Smooth muscle cell (in vitro differentiated cells): ENCODE data around the gene TMPRSS11F. TPM values are rescaled to one million over a fixed set of nuclear protein-coding genes. Genes with fewer than 3 reads are reported as not detected.

Experiments used
- DNase-seq: peaks from one replicate; lab custom pipeline; 2025; ENCODE audit not compliant: unreplicated experiment; lab: John Stamatoyannopoulos, UW
- H2AFZ ChIP-seq: fragments of 200-600 bp; sonication (generic); 2 replicates; pipeline ENCODE4 v1.6.0; 2016; ENCODE audit warnings: antibody characterized with exemption, low read depth, mild to moderate bottlenecking
- H3F3A ChIP-seq: fragments of 200-600 bp; sonication (generic); 2 replicates; pipeline ENCODE4 v1.6.0; 2017; ENCODE audit warnings: antibody characterized with exemption, low read depth
- H3K27ac ChIP-seq: fragments of 200-600 bp; sonication (generic); 2 replicates; pipeline ENCODE4 v1.5.1; 2016; ENCODE audit warnings: low read depth, mild to moderate bottlenecking
- H3K27me3 ChIP-seq: fragments of 200-600 bp; sonication (generic); 2 replicates; pipeline ENCODE4 v1.6.1; 2016; ENCODE audit warnings: low read depth, mild to moderate bottlenecking
- H3K36me3 ChIP-seq: fragments of 200-600 bp; sonication (generic); 2 replicates; pipeline ENCODE4 v1.5.1; 2016; ENCODE audit warnings: low read depth
- H3K4me1 ChIP-seq: fragments of 200-600 bp; sonication (generic); 2 replicates; pipeline ENCODE4 v1.5.1; 2016; ENCODE audit warnings: low read depth
- H3K4me2 ChIP-seq: fragments of 200-600 bp; sonication (generic); 2 replicates; pipeline ENCODE4 v1.6.0; 2016; ENCODE audit warnings: mild to moderate bottlenecking
- H3K4me3 ChIP-seq: fragments of 200-600 bp; sonication (generic); 2 replicates; pipeline ENCODE4 v1.5.1; 2016; ENCODE audit warnings: mild to moderate bottlenecking
- H3K79me2 ChIP-seq: fragments of 200-600 bp; sonication (generic); 2 replicates; pipeline ENCODE4 v1.6.0; 2016; ENCODE audit warnings: low read depth, mild to moderate bottlenecking
- H3K9ac ChIP-seq: fragments of 200-600 bp; sonication (generic); 2 replicates; pipeline ENCODE4 v1.6.0; 2016; ENCODE audit warnings: low read depth
- H3K9me3 ChIP-seq: fragments of 200-600 bp; sonication (generic); replicated peaks from 2 replicates; pipeline ENCODE4 v1.5.1; 2016; ENCODE audit warnings: low read depth
- H4K20me1 ChIP-seq: fragments of 200-600 bp; sonication (generic); 2 replicates; pipeline ENCODE4 v1.6.0; 2016; ENCODE audit warnings: low read depth
- CTCF ChIP-seq: fragments of 200-600 bp; sonication (generic); IDR thresholded peaks from 2 replicates; pipeline ENCODE4 v1.5.1; 2017; ENCODE audit warnings: borderline replicate concordance, mild to moderate bottlenecking, antibody characterized with exemption; ENCODE audit not compliant: insufficient read depth, poor library complexity, severe bottlenecking
- WGBS: methylation state at CpG from one replicate; pipeline ENCODE4 v1.1.7; 2016; ENCODE audit warnings: low lambda C conversion rate; 5-methylcytosine and 5-hydroxymethylcytosine counted together
- polyA plus RNA-seq: library from polyadenylated mRNA; unstranded; fragments of >200 nt; fragmentation: Nextera tagmentation; extraction: Ambion mirVana; gene quantifications from 2 replicates; pipeline ENCODE4 v1.2.1, GENCODE V29; 2016
- small RNA-seq: library from RNA; depleted of rRNA; stranded (forward); fragments of <200 nt; gene quantifications from one replicate; pipeline ENCODE3, GENCODE V24; 2014
- total RNA-seq: library from RNA; depleted of rRNA; stranded (reverse); fragments of >200 nt; gene quantifications from 2 replicates; pipeline ENCODE4 v1.2.3, GENCODE V29; 2014

Gene TMPRSS11F
- total and polyA plus RNA-seq, 2 experiments from 2014 or later, result 1.0 TPM; not detected in 1

GRCh38 chr4:68038272-68038671 is 91.4 kb downstream of the TMPRSS11F start:
- Histone ChIP-seq H3K36me3 (no peaks in the 10 kb centered on the region), H3K4me1 (no peaks in the 10 kb centered on the region), H3K4me3 (no peak overlapping the region), H3K9me3 (no peaks in the 10 kb centered on the region), H3K79me2 (no peaks in the 10 kb centered on the region), H3F3A (no peaks in the 10 kb centered on the region), H3K4me2 (no peak overlapping the region), H2AFZ (no peak overlapping the region), H3K27ac (no peak overlapping the region), H3K27me3 (no peaks in the 10 kb centered on the region), H4K20me1 (no peaks in the 10 kb centered on the region), H3K9ac (no peak overlapping the region)
- 99% methylated on average over 28 of the region's 28 CpGs for WGBS
- no peak for TF ChIP-seq CTCF
- no peak for DNase-seq

GRCh38 chr4:68021185-68021584 is 108.5 kb downstream of the TMPRSS11F start:
- H3K27me3 ChIP-seq, result no peaks in the 10 kb centered on the region
- no peaks in the 10 kb centered on the region for H3K36me3 ChIP-seq
- no peaks in the 10 kb centered on the region for H3K79me2 ChIP-seq
- no peak overlapping the region for H3K27ac ChIP-seq
- H2AFZ ChIP-seq, result no peak overlapping the region
- H3K9me3 ChIP-seq, result no peaks in the 10 kb centered on the region
- TF ChIP-seq CTCF, result no peak
- H3K9ac ChIP-seq, result no peak overlapping the region
- H4K20me1 ChIP-seq, result no peaks in the 10 kb centered on the region
- H3K4me2 ChIP-seq, result no peak overlapping the region
- H3K4me3 ChIP-seq, result no peak overlapping the region
- 53% methylated on average over 2 of the region's 2 CpGs for WGBS
- no peaks in the 10 kb centered on the region for H3F3A ChIP-seq
- no peak for DNase-seq
- no peaks in the 10 kb centered on the region for H3K4me1 ChIP-seq

- no peak overlapping the region for H3K4me3 ChIP-seq
- no peak overlapping the region for H3K27ac ChIP-seq
- no peak overlapping the region for H2AFZ ChIP-seq
- no peaks in the 10 kb centered on the region for H3K9me3 ChIP-seq
- H3K9ac ChIP-seq, result no peak overlapping the region
- no peaks in the 10 kb centered on the region for H3F3A ChIP-seq
- no peak for DNase-seq
- no peaks in the 10 kb centered on the region for H3K36me3 ChIP-seq
- H3K4me2 ChIP-seq, result no peak overlapping the region
- no peaks in the 10 kb centered on the region for H3K4me1 ChIP-seq
- TF ChIP-seq CTCF, result no peak
- H4K20me1 ChIP-seq, result no peaks in the 10 kb centered on the region
- H3K79me2 ChIP-seq, result no peaks in the 10 kb centered on the region
- H3K27me3 ChIP-seq, result no peaks in the 10 kb centered on the region
Measured at GRCh38 chr4:68011684-68012083, 118.0 kb downstream of the TMPRSS11F start.

Small RNA genes lying within 50 kb of the gene (small RNA-seq; reads per million reads assigned to genes)
- gene RNU6-95P, result not detected

Other genes with a start within 250 kb of the TMPRSS11F start
- gene TMPRSS11D, start 245.9 kb downstream of the TMPRSS11F start, total RNA-seq, result 0.18 TPM in 1 of 2 replicates, not detected in the other
- not detected in 2 replicates for gene TMPRSS11D, start 245.9 kb downstream of the TMPRSS11F start, polyA plus RNA-seq
- gene TMPRSS11A, start 166.4 kb downstream of the TMPRSS11F start, total RNA-seq, result 2.1 and 2.8 TPM in 2 replicates
- 0.44 TPM in 1 of 2 replicates, not detected in the other for gene TMPRSS11A, start 166.4 kb downstream of the TMPRSS11F start, polyA plus RNA-seq
- gene TMPRSS11B, start 115.8 kb upstream of the TMPRSS11F start, total RNA-seq, result 0.27 and 0.58 TPM in 2 replicates
- gene TMPRSS11B, start 115.8 kb upstream of the TMPRSS11F start, polyA plus RNA-seq, result 0.26 and 1.7 TPM in 2 replicates
- 59.1 and 89.7 TPM in 2 replicates for gene YTHDC1, start 220.2 kb upstream of the TMPRSS11F start, total RNA-seq
- 34.3 and 49.0 TPM in 2 replicates for gene YTHDC1, start 220.2 kb upstream of the TMPRSS11F start, polyA plus RNA-seq